Naive thymus-derived CD4-positive, alpha-beta T cell (primary cell): ENCODE measurements around the gene SIL1. TPM values are rescaled to one million over a fixed set of nuclear protein-coding genes. Genes with fewer than 3 reads are reported as not detected.

ENCODE experiments used
- ATAC-seq: fragments of 150-1000 bp; cut with Tn5 transposase; 2 replicates; pipeline ENCODE4 v1.10.0; 2021; ENCODE audit warnings: mild to moderate bottlenecking, moderate library complexity
- CTCF ChIA-PET: fragments of 350-600 bp; sonication (Branson Sonifier 250); formaldehyde crosslinking; loops from one replicate; lab custom pipeline; 2021; ENCODE audit warnings: antibody characterized with exemption; lab: Charles Lee
- POLR2A ChIA-PET: fragments of 350-600 bp; sonication (Branson Sonifier 250); formaldehyde crosslinking; loops from one replicate; lab custom pipeline; 2021; ENCODE audit warnings: antibody characterized with exemption, inconsistent platforms; lab: Charles Lee
- DNase-seq, 9 donors: peaks; one replicate each; pipeline versions ENCODE4 v3.0.0 to v3.0.0-alpha.2; 2020 to 2022; ENCODE audit warnings: mixed read lengths in 1 of 9
- H3K27ac ChIP-seq: one replicate; pipeline ENCODE4 v1.7.0; 2013; ENCODE audit warnings: mild to moderate bottlenecking, low read depth, low read length, moderate library complexity
- H3K27me3 ChIP-seq, 2 donors: one replicate each; pipeline ENCODE4 v1.7.0; 2013; ENCODE audit warnings: low read length in 2 of 2, mild to moderate bottlenecking in 2 of 2, moderate library complexity in 2 of 2; ENCODE audit not compliant: control insufficient read depth in 2 of 2, insufficient read depth in 2 of 2
- H3K36me3 ChIP-seq, 3 experiments: 1 replicate in 2 of 3; 2 replicates in 1 of 3; pipeline ENCODE4 v1.7.0; 2013; ENCODE audit warnings: low read length in 3 of 3, mild to moderate bottlenecking in 3 of 3, moderate library complexity in 1 of 3; ENCODE audit not compliant: insufficient read depth in 3 of 3, control insufficient read depth in 2 of 3
- H3K4me1 ChIP-seq, 2 donors: one replicate each; pipeline ENCODE4 v1.7.0; 2013; ENCODE audit warnings: low read length in 2 of 2, mild to moderate bottlenecking in 2 of 2, moderate library complexity in 1 of 2; ENCODE audit not compliant: control insufficient read depth in 2 of 2, insufficient read depth in 2 of 2
- H3K4me3 ChIP-seq: 2 replicates; pipeline ENCODE4 v1.7.0; 2013; ENCODE audit warnings: mild to moderate bottlenecking, low read length
- H3K9me3 ChIP-seq, 3 experiments: 1 replicate in 2 of 3; 2 replicates in 1 of 3; pipeline ENCODE4 v1.7.0; 2013; ENCODE audit warnings: low read length in 3 of 3; ENCODE audit not compliant: control insufficient read depth in 2 of 3
- H3K27ac Mint-ChIP-seq, 9 donors: one replicate each; pipeline ENCODE4 v1.8.0; 2020 to 2022; ENCODE audit warnings: mixed read lengths in 9 of 9, mild to moderate bottlenecking in 8 of 9, moderate library complexity in 5 of 9, inconsistent platforms in 2 of 9
- H3K27me3 Mint-ChIP-seq, 5 donors: one replicate each; pipeline ENCODE4 v1.8.0; 2021 to 2022; ENCODE audit warnings: mixed read lengths in 5 of 5, mild to moderate bottlenecking in 1 of 5
- H3K36me3 Mint-ChIP-seq, 5 donors: one replicate each; pipeline ENCODE4 v1.8.0; 2020 to 2022; ENCODE audit warnings: mixed read lengths in 5 of 5, mild to moderate bottlenecking in 3 of 5, inconsistent platforms in 1 of 5
- H3K4me1 Mint-ChIP-seq, 7 donors: one replicate each; pipeline ENCODE4 v1.8.0; 2020 to 2022; ENCODE audit warnings: mixed read lengths in 7 of 7, mild to moderate bottlenecking in 3 of 7, inconsistent platforms in 1 of 7
- H3K4me3 Mint-ChIP-seq, 10 donors: one replicate each; pipeline ENCODE4 v1.8.0; 2020 to 2022; ENCODE audit warnings: mild to moderate bottlenecking in 10 of 10, mixed read lengths in 10 of 10, moderate library complexity in 6 of 10, inconsistent platforms in 2 of 10
- H3K9me3 Mint-ChIP-seq, 11 donors: one replicate each; pipeline ENCODE4 v1.8.0; 2020 to 2022; ENCODE audit warnings: mixed read lengths in 11 of 11, mild to moderate bottlenecking in 4 of 11, inconsistent platforms in 1 of 11, moderate library complexity in 1 of 11
- intact Hi-C, 2 donors: fragments of 100-400 bp; cut with micrococcal nuclease; formaldehyde crosslinking; loops; one replicate each; pipeline ENCODE4 v1.15.1; 2023
- polyA plus RNA-seq, 2 donors: library from polyadenylated mRNA; unstranded; fragments of 300-500 nt; fragmentation: Illumina TruSeq; gene quantifications; one replicate each; pipeline ENCODE4 v1.2.3, GENCODE V29; 2021
- total RNA-seq, 6 experiments: library from RNA in 5 of 6; stranded (reverse) in 5 of 6; gene quantifications; 1 replicate in 5 of 6; 2 replicates in 1 of 6; pipeline ENCODE4 v1.2.3 and lab custom pipeline; 2021 to 2026

SIL1 gene
- total and polyA plus RNA-seq, 7 experiments from 2014 or later, result 10.6 to 27.1 (median 17.9) TPM

DNA sequence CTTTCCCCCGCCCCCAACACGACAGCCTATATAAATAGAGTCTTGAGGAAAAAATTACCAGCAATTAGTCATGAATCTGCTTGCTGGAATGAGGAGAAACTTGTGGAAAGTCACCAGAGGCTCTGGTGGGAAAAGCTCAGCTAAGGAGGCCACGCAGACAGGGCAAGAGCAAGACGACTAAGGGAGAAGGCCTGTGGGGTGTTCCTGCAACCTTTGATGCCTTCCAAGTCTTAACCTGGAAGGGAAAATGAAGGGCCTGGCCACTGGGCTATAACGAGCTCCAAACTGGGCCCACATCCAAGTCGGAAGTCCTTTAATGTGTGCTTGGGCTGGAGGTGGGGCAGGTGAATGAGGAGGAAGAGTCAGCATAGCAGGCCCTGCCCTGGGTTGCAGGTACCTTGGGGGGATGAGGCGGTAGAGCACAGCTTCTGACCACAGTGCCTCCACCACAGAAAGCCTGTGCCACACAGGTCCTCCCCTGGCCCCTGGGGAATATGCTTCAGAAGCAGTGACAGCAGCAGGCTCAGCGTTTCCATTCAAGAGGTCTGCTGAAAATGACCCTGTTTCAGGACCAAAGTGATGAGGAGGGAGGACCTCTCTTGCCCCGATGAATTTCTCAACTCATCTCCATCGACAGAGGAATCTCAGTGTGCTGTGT is 230.2 kb downstream of the SIL1 start:
- DNase-seq (no peak), ATAC-seq (no peak)
- Mint-ChIP-seq H3K9me3 (no peaks in the 10 kb centered on the region), H3K4me3 (no peak overlapping the region), H3K4me1 (no peaks in the 10 kb centered on the region), H3K36me3 (peaks cover 0 to 9% (median 0%) of the 10 kb centered on the region in 5 donors), H3K27me3 (no peaks in the 10 kb centered on the region), H3K27ac (no peak overlapping the region)
- CTCF ChIA-PET, result no interaction called here
- Histone ChIP-seq H3K4me3 (no peak overlapping the region), H3K4me1 (no peaks in the 10 kb centered on the region), H3K27me3 (no peaks in the 10 kb centered on the region), H3K27ac (no peak overlapping the region), H3K36me3 (no peaks in the 10 kb centered on the region), H3K9me3 (no peaks in the 10 kb centered on the region)
- intact Hi-C loops, result no loop called here
- POLR2A ChIA-PET, result interaction anchor here (0.6 kb wide), 1 partner anchor 1597 kb away, joined by 3 read pairs; no protein-coding TSS in a partner anchor

DNA sequence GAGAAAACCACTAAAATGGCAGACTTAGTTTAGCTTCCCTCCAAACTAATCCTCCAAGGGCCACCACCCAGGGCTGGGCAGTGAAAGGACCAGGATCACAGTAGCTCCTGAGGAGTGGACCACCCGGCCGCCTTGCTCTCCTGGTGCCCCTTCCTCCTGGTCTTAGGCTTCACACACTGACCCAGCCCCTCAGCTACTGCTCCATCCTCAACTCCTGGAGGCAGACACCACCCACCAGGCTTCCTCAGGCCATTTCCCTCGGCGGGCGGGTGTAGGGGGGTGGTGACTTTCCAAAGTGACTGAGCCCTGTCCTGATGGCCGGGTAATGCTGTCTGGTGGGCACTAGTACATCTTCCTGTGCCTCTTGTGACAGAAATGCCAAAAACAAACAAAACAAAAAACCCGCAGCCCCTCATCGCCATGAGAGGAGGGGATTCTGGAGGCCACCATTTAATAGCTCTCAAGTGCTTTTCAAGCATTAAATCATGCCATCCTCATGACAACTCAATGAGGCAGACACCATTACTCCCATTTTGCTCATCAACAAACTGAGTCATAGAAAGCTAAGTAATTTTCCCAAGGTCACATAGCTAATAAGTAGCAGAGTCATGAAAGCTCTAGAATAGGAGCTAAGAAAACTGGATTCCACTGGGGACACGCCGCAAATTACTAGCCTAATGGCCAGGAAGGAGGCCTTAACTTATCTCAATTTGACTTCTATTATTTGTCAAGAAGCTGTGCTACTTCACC is 231.8 kb downstream of the SIL1 start:
- H3K27me3 Mint-ChIP-seq, result no peaks in the 10 kb centered on the region
- Histone ChIP-seq H3K9me3 (no peaks in the 10 kb centered on the region), H3K4me3 (no peak overlapping the region), H3K27ac (no peak overlapping the region), H3K36me3 (no peaks in the 10 kb centered on the region), H3K4me1 (no peaks in the 10 kb centered on the region), H3K27me3 (no peaks in the 10 kb centered on the region)
- no peak overlapping the region for H3K4me3 Mint-ChIP-seq
- DNase-seq (no peak), ATAC-seq (no peak)
- H3K27ac Mint-ChIP-seq, result no peak overlapping the region
- intact Hi-C loops, result no loop called here
- POLR2A ChIA-PET, result no interaction called here
- CTCF ChIA-PET, result no interaction called here
- H3K9me3 Mint-ChIP-seq, result no peaks in the 10 kb centered on the region
- H3K4me1 Mint-ChIP-seq, result peaks cover 0 to 2% (median 0%) of the 10 kb centered on the region in 7 donors
- peaks cover 0 to 9% (median 0%) of the 10 kb centered on the region in 5 donors for H3K36me3 Mint-ChIP-seq

DNA sequence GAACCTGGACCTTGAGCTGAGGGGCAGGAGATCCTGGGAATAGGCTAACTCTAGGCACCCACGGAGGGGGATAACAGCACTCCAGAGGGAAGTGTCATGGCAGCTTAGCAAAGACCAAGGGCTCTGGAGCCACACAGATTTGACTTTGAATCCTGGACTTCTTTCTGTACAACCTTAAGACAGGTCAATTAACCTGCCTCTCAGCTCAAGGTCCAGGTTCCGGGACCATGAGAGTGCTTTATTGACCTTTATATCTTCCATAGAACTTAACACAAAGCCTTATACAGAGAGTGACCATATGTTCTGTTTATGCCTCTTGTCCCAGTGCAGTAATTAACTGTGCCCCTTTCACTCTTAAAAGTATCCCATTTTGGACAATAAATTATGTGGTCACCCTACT is 232.5 kb downstream of the SIL1 start:
- H3K4me3 Mint-ChIP-seq, result no peak overlapping the region
- H3K9me3 ChIP-seq, result no peaks in the 10 kb centered on the region
- POLR2A ChIA-PET, result no interaction called here
- peaks cover 0 to 2% (median 0%) of the 10 kb centered on the region in 7 donors for H3K4me1 Mint-ChIP-seq
- no peaks in the 10 kb centered on the region for H3K36me3 ChIP-seq
- H3K27me3 ChIP-seq, result no peaks in the 10 kb centered on the region
- CTCF ChIA-PET, result no interaction called here
- no peaks in the 10 kb centered on the region for H3K9me3 Mint-ChIP-seq
- H3K4me3 ChIP-seq, result no peak overlapping the region
- H3K27me3 Mint-ChIP-seq, result no peaks in the 10 kb centered on the region
- ATAC-seq, result no peak
- no peak for DNase-seq
- no peak overlapping the region for H3K27ac ChIP-seq
- H3K36me3 Mint-ChIP-seq, result peaks cover 0 to 10% (median 0%) of the 10 kb centered on the region in 5 donors
- no peak overlapping the region for H3K27ac Mint-ChIP-seq
- intact Hi-C loops, result no loop called here
- no peaks in the 10 kb centered on the region for H3K4me1 ChIP-seq

DNA sequence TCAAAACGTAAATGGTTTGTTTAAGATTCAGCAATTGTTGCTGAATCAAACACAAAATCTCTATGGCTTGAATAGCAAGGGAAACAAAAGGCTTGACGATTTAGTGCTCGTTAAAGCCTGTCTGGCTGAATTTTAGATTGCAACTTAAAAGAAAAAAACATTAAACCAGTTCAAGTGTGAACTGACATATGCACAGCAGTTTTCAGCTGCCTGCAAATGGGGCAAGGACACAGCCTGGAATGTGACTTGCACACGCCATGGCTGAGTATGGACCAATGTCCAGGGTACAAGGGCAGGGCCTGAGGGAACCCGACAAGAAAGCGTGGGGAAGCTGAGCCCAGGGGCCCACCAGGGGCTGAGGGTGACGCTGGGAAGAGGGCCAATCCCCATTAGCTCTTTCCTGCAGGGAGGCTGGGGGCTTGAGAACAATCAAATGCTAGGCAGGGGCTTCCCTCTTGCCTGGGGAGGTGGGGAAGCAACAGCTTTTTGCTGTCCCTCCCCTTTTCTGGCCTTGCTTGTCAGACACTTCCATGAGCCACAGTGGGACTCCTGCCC is 233.4 kb downstream of the SIL1 start:
- H3K36me3 Mint-ChIP-seq, result peaks cover 0 to 10% (median 0%) of the 10 kb centered on the region in 5 donors
- ATAC-seq (no peak), DNase-seq (no peak)
- Histone ChIP-seq H3K4me1 (no peaks in the 10 kb centered on the region), H3K27me3 (no peaks in the 10 kb centered on the region), H3K36me3 (no peaks in the 10 kb centered on the region), H3K9me3 (no peaks in the 10 kb centered on the region), H3K4me3 (no peak overlapping the region), H3K27ac (no peak overlapping the region)
- POLR2A ChIA-PET, result no interaction called here
- H3K4me3 Mint-ChIP-seq, result no peak overlapping the region
- no peaks in the 10 kb centered on the region for H3K9me3 Mint-ChIP-seq
- intact Hi-C loops, result no loop called here
- no peaks in the 10 kb centered on the region for H3K27me3 Mint-ChIP-seq
- no peak overlapping the region for H3K27ac Mint-ChIP-seq
- CTCF ChIA-PET, result no interaction called here
- H3K4me1 Mint-ChIP-seq, result peaks cover 0 to 2% (median 0%) of the 10 kb centered on the region in 7 donors

DNA sequence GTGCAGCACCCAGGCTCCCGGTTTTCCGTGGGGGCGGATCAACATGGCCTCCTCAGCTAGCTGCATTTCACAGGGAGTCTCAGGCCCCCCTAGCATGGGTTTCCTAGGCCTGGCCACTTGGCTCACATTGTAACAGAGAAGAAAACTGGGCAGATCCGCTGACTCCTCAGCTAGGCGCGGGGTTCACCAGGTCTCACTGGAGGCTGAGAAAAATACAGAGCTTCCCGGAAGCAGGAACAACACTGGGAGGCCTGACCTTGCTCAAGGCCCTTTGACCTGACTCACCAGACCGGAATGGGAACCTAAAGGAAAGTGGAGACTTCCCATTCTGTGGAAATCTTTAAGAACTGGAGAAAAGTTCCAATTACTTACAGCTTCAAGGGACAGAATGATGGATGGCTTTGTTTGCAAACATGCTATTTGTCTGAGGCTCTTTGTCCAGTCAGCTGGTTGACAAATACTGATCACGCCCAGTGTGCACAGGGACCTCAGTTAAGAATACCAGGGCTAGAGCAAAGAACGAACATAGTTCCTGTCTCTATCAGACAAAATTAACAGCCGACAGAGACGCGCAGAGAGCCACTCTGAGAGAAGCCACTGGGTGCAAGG is 234.3 kb downstream of the SIL1 start:
- H3K9me3 ChIP-seq, result no peaks in the 10 kb centered on the region
- H3K36me3 ChIP-seq, result no peaks in the 10 kb centered on the region
- H3K9me3 Mint-ChIP-seq, result no peaks in the 10 kb centered on the region
- peaks cover 0 to 10% (median 0%) of the 10 kb centered on the region in 5 donors for H3K36me3 Mint-ChIP-seq
- ChIA-PET POLR2A (no interaction called here), CTCF (no interaction called here)
- no peak overlapping the region for H3K27ac ChIP-seq
- H3K4me1 ChIP-seq, result no peaks in the 10 kb centered on the region
- intact Hi-C loops, result no loop called here
- no peaks in the 10 kb centered on the region for H3K27me3 ChIP-seq
- no peak for DNase-seq
- no peak for ATAC-seq
- H3K4me3 ChIP-seq, result no peak overlapping the region
- H3K4me3 Mint-ChIP-seq, result no peak overlapping the region
- peaks cover 0 to 2% (median 0%) of the 10 kb centered on the region in 7 donors for H3K4me1 Mint-ChIP-seq
- no peaks in the 10 kb centered on the region for H3K27me3 Mint-ChIP-seq
- no peak overlapping the region for H3K27ac Mint-ChIP-seq

DNA sequence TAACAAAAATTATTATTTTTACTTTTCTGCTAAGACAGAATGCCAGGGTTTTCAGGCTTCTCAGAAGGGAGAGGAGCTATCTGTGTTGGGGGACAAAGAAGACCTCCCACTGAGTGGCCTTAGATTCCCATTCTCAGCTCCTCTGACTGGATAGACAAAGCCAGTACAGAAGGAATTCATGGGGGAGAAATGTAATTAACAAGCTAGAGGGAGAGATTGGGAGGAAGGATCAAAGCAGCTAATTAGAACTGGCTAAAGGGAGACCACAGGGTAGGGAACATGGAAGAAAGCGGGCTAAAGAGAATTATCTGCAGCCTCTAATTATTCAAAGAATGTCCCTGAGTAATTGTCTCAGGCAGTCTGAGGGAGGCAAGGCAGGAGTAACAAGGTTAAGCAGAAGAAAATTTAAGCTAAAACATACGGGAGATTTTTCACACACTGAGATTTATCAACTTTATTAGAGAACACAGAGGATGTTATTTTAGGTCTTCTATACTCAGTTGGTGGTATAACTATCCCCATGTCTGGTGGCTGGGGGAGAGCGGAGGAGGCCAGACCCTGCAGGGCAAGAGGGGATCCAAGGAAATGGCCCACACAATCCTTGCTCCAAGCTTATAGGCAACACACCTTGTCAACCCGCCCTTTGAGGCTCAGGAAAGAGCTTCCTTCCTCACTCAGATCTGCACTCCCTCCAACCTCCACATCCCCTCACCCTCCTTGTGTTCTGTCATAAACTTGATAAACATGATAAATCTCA is 235.4 kb downstream of the SIL1 start:
- Histone ChIP-seq H3K36me3 (no peaks in the 10 kb centered on the region), H3K27me3 (no peaks in the 10 kb centered on the region), H3K4me3 (no peak overlapping the region), H3K4me1 (no peaks in the 10 kb centered on the region), H3K27ac (no peak overlapping the region), H3K9me3 (no peaks in the 10 kb centered on the region)
- ChIA-PET POLR2A (no interaction called here), CTCF (no interaction called here)
- Mint-ChIP-seq H3K4me1 (peaks cover 0 to 2% (median 0%) of the 10 kb centered on the region in 7 donors), H3K27me3 (no peaks in the 10 kb centered on the region), H3K27ac (no peak overlapping the region), H3K4me3 (no peak overlapping the region), H3K9me3 (no peaks in the 10 kb centered on the region), H3K36me3 (peaks cover 0 to 9% (median 0%) of the 10 kb centered on the region in 5 donors)
- ATAC-seq (no peak), DNase-seq (no peak)
- intact Hi-C loops, result no loop called here
